HG03175 (cell line): ENCODE measurements around the gene GRIN2A.

Experiments used
- ATAC-seq: cut with Tn5 transposase; IDR thresholded peaks from one replicate; pipeline ENCODE4 v1.9.1; 2021; ENCODE audit warnings: mild to moderate bottlenecking, moderate library complexity; ENCODE audit not compliant: unreplicated experiment

The GRIN2A gene

GRCh38 chr16:9787717-9788116 is 394.5 kb downstream of the GRIN2A start:
- ATAC-seq: no peak

GRCh38 chr16:9780831-9781230 is 401.4 kb downstream of the GRIN2A start:
- ATAC-seq: no peak

- no peak for ATAC-seq
Measured at GRCh38 chr16:9778849-9779248, 403.4 kb downstream of the GRIN2A start.

GRCh38 chr16:9775998-9776397 is 406.2 kb downstream of the GRIN2A start:
- no peak for ATAC-seq

- no peak for ATAC-seq
Measured at GRCh38 chr16:9773289-9773688, 408.9 kb downstream of the GRIN2A start.

- no peak for ATAC-seq
Measured at GRCh38 chr16:9772526-9773225, 409.6 kb downstream of the GRIN2A start.

GRCh38 chr16:9766891-9767290 is 415.3 kb downstream of the GRIN2A start:
- no peak for ATAC-seq

GRCh38 chr16:9763505-9763904 is 418.7 kb downstream of the GRIN2A start:
- no peak for ATAC-seq

GRCh38 chr16:9761870-9762269 is 420.4 kb downstream of the GRIN2A start:
- no peak for ATAC-seq

GRCh38 chr16:9757687-9758086 is 424.5 kb downstream of the GRIN2A start:
- no peak for ATAC-seq

- ATAC-seq: no peak
Measured at GRCh38 chr16:9756434-9756833, 425.8 kb downstream of the GRIN2A start.

GRCh38 chr16:9755081-9755480 is 427.1 kb downstream of the GRIN2A start:
- ATAC-seq: no peak

- no peak for ATAC-seq
Measured at GRCh38 chr16:9741776-9742175, 440.5 kb downstream of the GRIN2A start.

- no peak for ATAC-seq
Measured at GRCh38 chr16:9739301-9739700, 442.9 kb downstream of the GRIN2A start.

GRCh38 chr16:9738690-9739089 is 443.5 kb downstream of the GRIN2A start:
- no peak for ATAC-seq

GRCh38 chr16:9736547-9736946 is 445.7 kb downstream of the GRIN2A start:
- no peak for ATAC-seq

- ATAC-seq: no peak
Measured at GRCh38 chr16:9723136-9723535, 459.1 kb downstream of the GRIN2A start.

GRCh38 chr16:9713907-9714306 is 468.3 kb downstream of the GRIN2A start:
- ATAC-seq: no peak

GRCh38 chr16:9713156-9713555 is 469.1 kb downstream of the GRIN2A start:
- no peak for ATAC-seq

GRCh38 chr16:9708972-9709620 is 473.1 kb downstream of the GRIN2A start:
- no peak for ATAC-seq

- no peak for ATAC-seq
Measured at GRCh38 chr16:9706217-9706836, 475.9 kb downstream of the GRIN2A start.

- ATAC-seq: no peak
Measured at GRCh38 chr16:9703731-9704130, 478.5 kb downstream of the GRIN2A start.
